GM12878 (cell line): ENCODE data around the gene SCGB1C2. TPM values are rescaled to one million over a fixed set of nuclear protein-coding genes. Genes with fewer than 3 reads are reported as not detected.

ENCODE experiments used
- ATAC-seq: fragments of 200-7000 bp; cut with Tn5 transposase; 3 replicates; pipeline ENCODE4 v1.9.1; 2020; ENCODE audit warnings: mild to moderate bottlenecking, moderate library complexity
- BruUV-seq: library from RNA; stranded (reverse); fragments of 400-500 nt; replicated peaks from 2 replicates; lab custom pipeline; 2021; lab: Mats Ljungman, UMichigan
- CTCF ChIA-PET: fragments of 300-600 bp; sonication (Branson Sonifier 250); formaldehyde crosslinking; extraction: SDS; loops from one replicate; lab custom pipeline; 2021; ENCODE audit warnings: inconsistent platforms; lab: Yijun Ruan, JAX
- POLR2A ChIA-PET: fragments of 350-600 bp; formaldehyde crosslinking; extraction: SDS; loops from one replicate; lab custom pipeline; 2021; ENCODE audit warnings: inconsistent platforms; lab: Charles Lee
- RAD21 ChIA-PET: fragments of 300-600 bp; sonication (Branson Sonifier 250); formaldehyde crosslinking; loops from one replicate; lab custom pipeline; 2023; ENCODE audit warnings: antibody characterized with exemption; ENCODE audit not compliant: unreplicated experiment; lab: Charles Lee
- SMC1A ChIA-PET: fragments of 300-600 bp; sonication (Branson Sonifier 250); formaldehyde crosslinking; loops from one replicate; lab custom pipeline; 2023; ENCODE audit not compliant: unreplicated experiment, uncharacterized antibody; lab: Charles Lee
- DNase-seq: peaks from one replicate; pipeline ENCODE4 v3.0.0-alpha.2; 2011; ENCODE audit warnings: low read depth, low spot score
- FAIRE-seq: peaks from 3 replicates; lab custom pipeline; 2011; peaks lifted over from hg19 to GRCh38; lab: Jason Lieb, UNC
- H2AFZ ChIP-seq: 2 replicates; pipeline ENCODE4 v1.6.0; 2011; ENCODE audit warnings: low read depth, low read length, control low read depth; ENCODE audit not compliant: control insufficient read depth
- H3K27ac ChIP-seq: 2 replicates; pipeline ENCODE4 v1.5.1; 2011; ENCODE audit warnings: control low read depth; ENCODE audit not compliant: control insufficient read depth, insufficient read depth
- H3K27me3 ChIP-seq, 2 experiments: replicated peaks in 1 of 2; 2 replicates each; pipeline versions ENCODE4 v1.6.0 to v1.6.1; 2011; ENCODE audit warnings: low read length in 1 of 2; ENCODE audit not compliant: control insufficient read depth in 2 of 2, insufficient read depth in 2 of 2
- H3K36me3 ChIP-seq, 2 experiments: 2 replicates each; pipeline ENCODE4 v1.5.1; 2011; ENCODE audit warnings: low read length in 1 of 2; ENCODE audit not compliant: control insufficient read depth in 2 of 2, insufficient read depth in 2 of 2
- H3K4me1 ChIP-seq: 2 replicates; pipeline ENCODE4 v1.6.1; 2011; ENCODE audit warnings: mild to moderate bottlenecking, low read length, moderate library complexity, mixed read lengths; ENCODE audit not compliant: control insufficient read depth, insufficient read depth
- H3K4me2 ChIP-seq: 2 replicates; pipeline ENCODE4 v1.6.0; 2011; ENCODE audit warnings: control low read depth; ENCODE audit not compliant: control insufficient read depth, insufficient read depth
- H3K4me3 ChIP-seq: fragments of 200-600 bp; sonication (generic); 2 replicates; pipeline ENCODE4 v1.5.1; 2016
- H3K79me2 ChIP-seq: 2 replicates; pipeline ENCODE4 v1.6.0; 2011; ENCODE audit warnings: low read length; ENCODE audit not compliant: control insufficient read depth, insufficient read depth
- H3K9ac ChIP-seq: 2 replicates; pipeline ENCODE4 v1.8.0; 2011; ENCODE audit warnings: low read length, control low read depth, mixed read lengths; ENCODE audit not compliant: control insufficient read depth, insufficient read depth
- H3K9me3 ChIP-seq: replicated peaks from 3 replicates; pipeline ENCODE4 v1.5.1; 2011; ENCODE audit warnings: mild to moderate bottlenecking, low read length; ENCODE audit not compliant: control insufficient read depth, insufficient read depth
- H4K20me1 ChIP-seq: 2 replicates; pipeline ENCODE4 v1.6.0; 2011; ENCODE audit not compliant: control insufficient read depth, insufficient read depth
- ATF7 ChIP-seq: fragments of 450-650 bp; IDR thresholded peaks from 2 replicates; pipeline ENCODE4 v1.6.1; 2016; ENCODE audit warnings: low read depth, mild to moderate bottlenecking
- BCL11A ChIP-seq: IDR thresholded peaks from 2 replicates; pipeline ENCODE4 v1.6.1; 2011; ENCODE audit warnings: low read depth, low read length
- BCL3 ChIP-seq: IDR thresholded peaks from 2 replicates; pipeline ENCODE4 v1.6.1; 2011; ENCODE audit warnings: borderline replicate concordance, low read depth, mild to moderate bottlenecking, moderate library complexity, low read length; ENCODE audit not compliant: insufficient read depth, poor library complexity, severe bottlenecking
- BMI1 ChIP-seq: fragments of 450-650 bp; IDR thresholded peaks from 2 replicates; pipeline ENCODE4 v1.6.1; 2016; ENCODE audit warnings: mild to moderate bottlenecking, moderate library complexity, borderline replicate concordance
- EZH2 ChIP-seq: IDR thresholded peaks from 2 replicates; pipeline ENCODE4 v1.6.1; 2012; ENCODE audit warnings: low read depth, mild to moderate bottlenecking, control low read depth, inconsistent platforms, low read length, borderline replicate concordance; ENCODE audit not compliant: control insufficient read depth
- HDAC6 ChIP-seq: fragments of 200-600 bp; sonication (generic); IDR thresholded peaks from one replicate; pipeline ENCODE4 v1.8.0; 2017; ENCODE audit warnings: antibody characterized with exemption; ENCODE audit not compliant: unreplicated experiment
- IKZF2 ChIP-seq, 2 experiments: fragments of 450-650 bp; IDR thresholded peaks; 2 replicates each; pipeline ENCODE4 v1.6.1; 2017; ENCODE audit warnings: mild to moderate bottlenecking in 2 of 2, moderate library complexity in 2 of 2
- JUNB ChIP-seq: IDR thresholded peaks from 2 replicates; pipeline ENCODE4 v1.6.1; 2016; ENCODE audit warnings: antibody characterized with exemption, mild to moderate bottlenecking
- NFIC ChIP-seq: IDR thresholded peaks from 2 replicates; pipeline ENCODE4 v1.6.1; 2012; ENCODE audit warnings: low read depth, mild to moderate bottlenecking, inconsistent platforms, low read length, moderate library complexity
- NR2F1 ChIP-seq: fragments of 450-650 bp; conservative IDR thresholded peaks from 2 replicates; pipeline ENCODE4 v1.6.1; 2017; ENCODE audit warnings: mild to moderate bottlenecking
- NRF1 ChIP-seq: conservative IDR thresholded peaks from 2 replicates; pipeline ENCODE4 v1.6.1; 2011; ENCODE audit warnings: mild to moderate bottlenecking, low read depth, low read length, improper control_type of control experiment
- PKNOX1 ChIP-seq: fragments of 450-650 bp; IDR thresholded peaks from 2 replicates; pipeline ENCODE4 v1.6.1; 2016; ENCODE audit warnings: mild to moderate bottlenecking
- PML ChIP-seq: IDR thresholded peaks from 2 replicates; pipeline ENCODE4 v1.6.1; 2012; ENCODE audit warnings: low read length, inconsistent platforms
- RB1 ChIP-seq: fragments of 450-650 bp; formaldehyde crosslinking; IDR thresholded peaks from 2 replicates; pipeline ENCODE4 v1.6.1; 2017; ENCODE audit warnings: mild to moderate bottlenecking, borderline replicate concordance
- SKIL ChIP-seq: fragments of 450-650 bp; IDR thresholded peaks from 2 replicates; pipeline ENCODE4 v1.6.1; 2017; ENCODE audit warnings: mild to moderate bottlenecking, low read depth, inconsistent platforms; ENCODE audit not compliant: poor library complexity, severe bottlenecking
- SMAD5 ChIP-seq: IDR thresholded peaks from 2 replicates; pipeline ENCODE4 v1.6.1; 2016; ENCODE audit warnings: antibody characterized with exemption, low read depth
- SREBF2 ChIP-seq: IDR thresholded peaks from 2 replicates; pipeline ENCODE4 v1.6.1; 2012; ENCODE audit warnings: mild to moderate bottlenecking, low read length
- YY1 ChIP-seq: IDR thresholded peaks from 2 replicates; pipeline ENCODE4 v1.6.1; 2011; ENCODE audit warnings: low read depth, mild to moderate bottlenecking, low read length
- ZBED1 ChIP-seq: IDR thresholded peaks from 2 replicates; pipeline ENCODE4 v1.6.1; 2016; ENCODE audit warnings: borderline replicate concordance
- ZNF274 ChIP-seq: IDR thresholded peaks from one replicate; pipeline ENCODE4 v1.8.0; 2011; ENCODE audit not compliant: insufficient read length, insufficient read depth
- WGBS: methylation state at CpG from one replicate; pipeline ENCODE4 v1.1.6; 2016; ENCODE audit warnings: low lambda C conversion rate; ENCODE audit not compliant: insufficient replicate concordance, insufficient coverage; ENCODE audit errors: missing lambda C conversion rate; 5-methylcytosine and 5-hydroxymethylcytosine counted together
- in situ Hi-C: fragments of 300-500 bp; cut with MboI; formaldehyde crosslinking; loops from 9 replicates; pipeline ENCODE4 v1.14.3; 2018; ENCODE audit warnings: mixed read lengths
- intact Hi-C: fragments of 100-400 bp; cut with micrococcal nuclease; formaldehyde crosslinking; loops from one replicate; pipeline ENCODE4 v1.14.2; 2022; ENCODE audit not compliant: unreplicated experiment
- polyA plus RNA-seq, 11 experiments: library from polyadenylated mRNA; depleted of rRNA in 4 of 11; unstranded in 6 of 11; stranded (reverse) in 5 of 11; fragments of >200 nt; fragmentation: Nextera tagmentation in 4 of 11; fragmentation: Illumina TruSeq in 1 of 11; extraction: Ambion mirVana in 4 of 11; extraction: Trizol in 1 of 11; gene quantifications; 1 replicate in 1 of 11; 2 replicates in 10 of 11; pipeline versions ENCODE4 v1.2.1 to v1.2.3, GENCODE V29; 2011 to 2016; ENCODE audit warnings: inconsistent platforms in 2 of 11, missing spikeins in 2 of 11, low read depth in 1 of 11
- total RNA-seq, 4 experiments: library from RNA; depleted of rRNA in 3 of 4; stranded (reverse); fragments of >200 nt in 3 of 4; fragmentation: Illumina TruSeq in 1 of 4; extraction: Trizol in 1 of 4; gene quantifications; 2 replicates each; pipeline versions ENCODE4 v1.2.1 to v1.2.3, GENCODE V29; 2013 to 2021

SCGB1C2 gene
- total and polyA plus RNA-seq, 10 of the 15 experiments (the other 5 are each of a cell fraction or from before 2014, with no cell fraction given) = not detected

GRCh38 chr17:146983-147761 is 9.8 kb downstream of the SCGB1C2 start:
- FAIRE-seq (no peak), DNase-seq (no peak), ATAC-seq (no peak)
- WGBS = 31% methylated on average over 24 of the region's 27 CpGs
- Histone ChIP-seq H4K20me1 (no peaks in the 10 kb centered on the region), H3K4me3 (no peak overlapping the region), H3K9ac (no peak overlapping the region), H3K27me3 (no peaks in the 10 kb centered on the region), H3K4me2 (no peak overlapping the region), H3K9me3 (no peaks in the 10 kb centered on the region), H3K36me3 (no peaks in the 10 kb centered on the region), H3K4me1 (no peaks in the 10 kb centered on the region), H3K79me2 (no peaks in the 10 kb centered on the region), H3K27ac (no peak overlapping the region), H2AFZ (no peak overlapping the region)
- no TSS peak for BruUV-seq
- RAD21 ChIA-PET = no interaction called here
- CTCF ChIA-PET = no interaction called here
- SMC1A ChIA-PET = no interaction called here
- in situ Hi-C loops (no loop called here), intact Hi-C loops (no loop called here)
- POLR2A ChIA-PET = interaction anchor here (0.5 kb wide), 1 partner anchor 560 kb away, joined by 3 read pairs; no protein-coding TSS in a partner anchor
- TF ChIP-seq YY1 (no peak), IKZF2 (IDR thresholded peaks at IDR 0.05) (no peak), EZH2 (no peak), BMI1 (no peak), NRF1 (no peak), PML (no peak), HDAC6 (no peak), ATF7 (no peak), RB1 (no peak), ZBED1 (no peak), SREBF2 (no peak), NR2F1 (no peak), BCL3 (no peak), SMAD5 (no peak), SKIL (no peak), PKNOX1 (no peak), BCL11A (no peak), JUNB (no peak), ZNF274 (no peak), NFIC (no peak)
